Esophagus (tissue), 2 donors: ENCODE measurements around the gene C12orf76. TPM values are rescaled to one million over a fixed set of nuclear protein-coding genes. Genes with fewer than 3 reads are reported as not detected.
"Not testable (repeated sequence)": the region's sequence is repeated elsewhere in the genome, so short reads cannot be mapped to it uniquely, and the experiment has no call there.

Experiments used
- H3K27ac ChIP-seq, 2 donors: one replicate each; pipeline ENCODE4 v1.5.1; 2013; ENCODE audit warnings: low read depth in 2 of 2, mild to moderate bottlenecking in 2 of 2, inconsistent platforms in 1 of 2, low read length in 1 of 2, moderate library complexity in 1 of 2
- H3K27me3 ChIP-seq, 2 donors: one replicate each; pipeline ENCODE4 v1.6.1; 2013; ENCODE audit warnings: low read length in 2 of 2, control low read depth in 1 of 2, mild to moderate bottlenecking in 1 of 2; ENCODE audit not compliant: insufficient read depth in 2 of 2, control insufficient read depth in 1 of 2
- H3K36me3 ChIP-seq, 2 donors: one replicate each; pipeline ENCODE4 v1.6.1; 2013; ENCODE audit warnings: low read length in 1 of 2; ENCODE audit not compliant: control insufficient read depth in 2 of 2, insufficient read depth in 2 of 2
- H3K4me1 ChIP-seq, 2 donors: one replicate each; pipeline ENCODE4 v1.6.1; 2013; ENCODE audit warnings: low read length in 1 of 2; ENCODE audit not compliant: control insufficient read depth in 2 of 2, insufficient read depth in 2 of 2
- H3K4me3 ChIP-seq, 2 donors: one replicate each; pipeline ENCODE4 v1.5.1; 2013; ENCODE audit warnings: low read length in 2 of 2, mild to moderate bottlenecking in 2 of 2, low read depth in 1 of 2, moderate library complexity in 1 of 2
- H3K9me3 ChIP-seq, 2 donors: one replicate each; pipeline ENCODE4 v1.6.1; 2013; ENCODE audit warnings: mild to moderate bottlenecking in 2 of 2, low read depth in 1 of 2, low read length in 1 of 2, moderate library complexity in 1 of 2; ENCODE audit not compliant: control insufficient read depth in 2 of 2, insufficient read depth in 1 of 2
- WGBS, 2 donors: extraction: QIAGEN DNeasy Blood & Tissue Kit; methylation state at CpG; one replicate each; pipeline ENCODE4 v1.1.7; 2013; 5-methylcytosine and 5-hydroxymethylcytosine counted together
- polyA plus RNA-seq, 2 donors: library from polyadenylated mRNA; stranded (reverse); fragments of 200-250 nt; gene quantifications; one replicate each; pipeline ENCODE4 v1.2.3, GENCODE V29; 2013
- donor health status: healthy with polysubstance abuse.
- donor health status: Bipolar disorder and iron deficiency.

The C12orf76 gene
- polyA plus RNA-seq, 2 donors = 4.1 to 4.9 TPM

- H3K9me3 ChIP-seq, H3K36me3 ChIP-seq, H3K27ac ChIP-seq, H3K4me3 ChIP-seq, H3K27me3 ChIP-seq, H3K4me1 ChIP-seq: not testable (repeated sequence)
- 88 to 91% methylated on average over 9 of the region's 9 CpGs for WGBS, 2 donors
Observed at GRCh38 chr12:110068115-110068514, 19.8 kb upstream of the C12orf76 start.

DNA sequence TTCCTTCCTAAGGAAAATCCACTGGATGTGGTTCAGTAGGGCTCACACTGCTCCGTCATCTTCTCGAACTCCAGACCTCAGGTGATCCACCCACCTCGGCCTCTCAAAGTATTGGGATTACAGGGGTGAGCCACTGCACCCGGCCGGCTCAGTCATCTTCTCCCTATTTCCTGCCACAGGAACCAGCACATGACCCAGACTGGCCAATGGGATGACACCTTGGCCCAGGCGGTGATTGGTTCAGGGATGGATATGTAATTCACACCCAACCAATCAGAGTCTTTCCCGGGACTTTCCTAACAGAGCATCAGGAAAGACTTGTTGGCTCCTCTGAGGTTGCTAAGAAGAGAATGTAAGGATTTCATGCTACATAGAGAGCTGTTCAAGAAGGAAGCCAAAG lies 19.2 kb upstream of the C12orf76 start:
- H3K27me3 ChIP-seq = no peaks in the 10 kb centered on the region
- 88 to 89% methylated on average over 7 of the region's 7 CpGs for WGBS, 2 donors
- no peaks in the 10 kb centered on the region for H3K9me3 ChIP-seq
- no peaks in the 10 kb centered on the region for H3K36me3 ChIP-seq
- no peak overlapping the region for H3K27ac ChIP-seq
- no peak overlapping the region for H3K4me3 ChIP-seq
- H3K4me1 ChIP-seq = no peaks in the 10 kb centered on the region

- 86 to 91% methylated on average over 2 of the region's 2 CpGs for WGBS, 2 donors
- H3K27ac ChIP-seq = no peak overlapping the region
- H3K9me3 ChIP-seq = no peaks in the 10 kb centered on the region
- H3K4me3 ChIP-seq = no peak overlapping the region
- no peaks in the 10 kb centered on the region for H3K36me3 ChIP-seq
- no peaks in the 10 kb centered on the region for H3K4me1 ChIP-seq
- no peaks in the 10 kb centered on the region for H3K27me3 ChIP-seq
Observed at GRCh38 chr12:110065540-110065939, 17.2 kb upstream of the C12orf76 start.

- Histone ChIP-seq H3K9me3 (no peaks in the 10 kb centered on the region), H3K4me3 (no peak overlapping the region), H3K27ac (no peak overlapping the region), H3K4me1 (no peaks in the 10 kb centered on the region), H3K27me3 (no peaks in the 10 kb centered on the region), H3K36me3 (no peaks in the 10 kb centered on the region)
- 95 to 97% methylated on average over 2 of the region's 2 CpGs for WGBS, 2 donors
Observed at GRCh38 chr12:110062241-110062640, 13.9 kb upstream of the C12orf76 start.

DNA sequence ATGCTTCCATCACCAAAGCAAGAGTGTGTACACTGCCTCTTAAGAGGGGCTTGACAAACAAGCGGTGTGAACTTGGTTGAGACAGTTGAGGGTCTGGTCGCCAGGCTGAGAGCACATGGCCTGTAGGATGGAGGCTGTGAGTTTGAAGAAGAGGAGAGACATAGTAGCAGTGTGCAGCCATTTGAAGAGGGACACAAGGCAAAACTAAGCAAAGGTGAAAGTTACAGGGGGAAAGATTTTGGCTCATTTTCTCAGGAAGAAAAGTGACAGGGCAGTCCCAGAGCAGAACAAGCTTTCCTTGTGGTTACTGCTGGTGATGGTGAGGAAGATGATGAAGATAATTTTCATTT lies 11.3 kb upstream of the C12orf76 start:
- no peaks in the 10 kb centered on the region for H3K4me1 ChIP-seq
- H3K27me3 ChIP-seq = no peaks in the 10 kb centered on the region
- H3K4me3 ChIP-seq = no peak overlapping the region
- H3K27ac ChIP-seq = peak overlapping the region in 1 of 2 donors; percentile 18
- H3K36me3 ChIP-seq = no peaks in the 10 kb centered on the region
- H3K9me3 ChIP-seq = no peaks in the 10 kb centered on the region
- whole genome bisulfite sequencing, 2 donors = 84 to 86% methylated on average over 2 of the region's 2 CpGs

DNA sequence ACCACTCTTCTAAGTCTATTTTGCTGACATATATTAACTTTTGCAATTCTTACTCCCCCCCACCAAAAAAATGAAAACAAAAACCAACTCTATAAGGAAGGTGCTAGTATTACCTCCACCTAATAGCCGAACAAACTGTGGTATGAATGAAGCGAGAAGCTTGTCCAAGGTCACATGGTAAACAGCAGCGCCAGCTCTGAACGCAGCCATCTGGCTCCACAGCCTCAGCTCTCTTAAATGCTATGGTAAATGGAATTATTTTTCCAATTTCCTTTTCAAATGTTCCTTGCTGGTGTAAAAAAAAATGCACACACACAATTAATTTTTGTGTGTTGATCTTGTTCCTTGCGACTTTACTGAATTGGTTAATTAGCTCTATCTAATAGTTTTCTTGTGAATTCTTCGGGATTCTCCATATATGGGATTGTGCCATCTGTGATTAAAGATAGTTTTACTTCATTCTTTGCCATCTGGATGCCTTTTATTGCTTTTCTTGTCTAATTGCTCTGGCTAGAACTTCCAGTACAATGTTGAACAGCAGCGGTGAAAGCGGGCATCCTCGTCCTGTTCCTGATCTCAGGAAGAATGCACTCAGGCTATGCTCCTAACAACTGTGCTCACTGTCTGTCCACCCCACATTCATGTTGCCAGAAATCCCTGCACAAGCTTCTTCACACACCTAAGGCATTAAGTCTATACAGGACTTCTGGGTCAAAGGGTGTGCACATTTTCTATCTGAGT lies 10.7 kb upstream of the C12orf76 start:
- H3K27me3 ChIP-seq = no peaks in the 10 kb centered on the region
- H3K4me3 ChIP-seq = no peak overlapping the region
- 90 to 91% methylated on average over 9 of the region's 9 CpGs for WGBS, 2 donors
- H3K36me3 ChIP-seq = no peaks in the 10 kb centered on the region
- no peaks in the 10 kb centered on the region for H3K9me3 ChIP-seq
- H3K27ac ChIP-seq = no peak overlapping the region
- no peaks in the 10 kb centered on the region for H3K4me1 ChIP-seq

DNA sequence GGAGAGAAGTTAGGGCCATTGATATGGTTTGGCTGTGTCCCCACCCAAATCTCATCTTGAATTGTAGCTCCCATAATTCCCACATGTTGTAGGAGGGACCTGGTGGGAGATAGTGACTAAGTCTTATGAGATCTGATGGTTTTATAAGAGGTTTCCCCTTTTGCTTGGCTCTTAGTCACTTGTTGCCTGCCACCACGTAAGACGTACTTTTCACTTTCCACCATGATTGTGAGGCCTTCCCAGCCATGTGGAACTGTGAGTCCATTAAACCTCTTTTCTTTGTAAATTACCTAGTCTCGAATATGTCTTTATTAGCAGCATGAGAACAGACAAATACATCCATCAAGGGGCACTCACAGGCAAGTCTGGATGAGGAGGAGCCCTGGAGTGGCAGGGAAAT lies 8.3 kb upstream of the C12orf76 start:
- WGBS, 2 donors = 79 to 81% methylated on average over 3 of the region's 3 CpGs
- not testable (repeated sequence) for H3K27ac ChIP-seq, H3K4me3 ChIP-seq, H3K36me3 ChIP-seq, H3K9me3 ChIP-seq, H3K4me1 ChIP-seq, H3K27me3 ChIP-seq

- not testable (repeated sequence) for H3K4me3 ChIP-seq
Observed at GRCh38 chr12:110055375-110056352, 7.3 kb upstream of the C12orf76 start.

GRCh38 chr12:110050927-110051326 lies 2.6 kb upstream of the C12orf76 start:
- no peak overlapping the region for H3K27ac ChIP-seq
- no peaks in the 10 kb centered on the region for H3K36me3 ChIP-seq
- WGBS, 2 donors = 80 to 86% methylated on average over 6 of the region's 6 CpGs
- H3K9me3 ChIP-seq = no peaks in the 10 kb centered on the region
- no peaks in the 10 kb centered on the region for H3K27me3 ChIP-seq
- no peak overlapping the region for H3K4me3 ChIP-seq
- H3K4me1 ChIP-seq = peaks cover 1 to 3% of the 10 kb centered on the region in 2 donors

More at GRCh38 chr12:110055375-110056352, 7.3 kb upstream of the C12orf76 start:
- H3K36me3 ChIP-seq, H3K27ac ChIP-seq, H3K27me3 ChIP-seq, H3K4me1 ChIP-seq, H3K9me3 ChIP-seq: not testable (repeated sequence)
- WGBS, 2 donors = 60 to 62% methylated on average over 11 of the region's 11 CpGs
